Measurements from ENCODE around the gene LMOD2. TPM values are rescaled to one million over a fixed set of nuclear protein-coding genes. Genes with fewer than 3 reads are reported as not detected.

The LMOD2 gene
- total RNA-seq, 1 donor from 2014 or later = not detected

DNA sequence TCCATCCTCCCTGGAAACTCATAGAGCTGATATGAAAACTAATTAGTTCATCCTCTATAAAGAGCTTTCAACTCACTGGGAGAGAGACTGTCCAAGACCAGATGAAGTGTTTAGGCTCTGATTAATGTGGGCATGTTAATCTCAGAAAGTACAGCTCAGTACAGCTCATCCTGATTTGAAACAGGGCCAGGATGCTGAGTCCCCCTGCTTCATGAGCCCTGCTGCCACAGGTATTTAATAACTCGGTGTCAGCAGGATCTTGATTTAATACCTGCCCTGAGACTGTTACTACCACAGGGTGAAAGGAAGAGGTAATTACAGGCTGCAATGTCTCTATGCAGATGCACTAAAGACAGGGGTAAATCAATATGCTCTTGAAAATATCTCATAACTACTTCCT is 10.8 kb downstream of the LMOD2 start:
- no peak for DNase-seq (ENCODE audit: low read depth)
- Histone ChIP-seq H3K4me3 (ENCODE audit: insufficient read depth, low read depth, low read length) (no peak overlapping the region), H3K36me3 (ENCODE audit: insufficient read depth, low read length) (no peaks in the 10 kb centered on the region), H4K20me1 (ENCODE audit: insufficient read depth, low read length) (no peaks in the 10 kb centered on the region), H3K9ac (ENCODE audit: low read length) (no peak overlapping the region), H3K79me2 (ENCODE audit: insufficient read depth, low read length) (no peaks in the 10 kb centered on the region), H3K9me3 (ENCODE audit: insufficient read depth, low read depth, low read length) (peaks cover 2% of the 10 kb centered on the region), H3K27ac (ENCODE audit: low read depth, low read length) (no peak overlapping the region), H2AFZ (ENCODE audit: low read depth, low read length) (no peak overlapping the region), H3K4me2 (ENCODE audit: low read length) (no peak overlapping the region), H3K4me1 (ENCODE audit: insufficient read depth, low read length) (no peaks in the 10 kb centered on the region), H3K27me3 (ENCODE audit: insufficient read depth, low read length) (peaks cover 2% of the 10 kb centered on the region)
- H3K27ac Mint-ChIP-seq (ENCODE audit: unreplicated experiment) = no peak overlapping the region
- FAIRE-seq = no peak
- H3K4me1 Mint-ChIP-seq (ENCODE audit: low read depth, unreplicated experiment) = no peaks in the 10 kb centered on the region
- H3K27me3 Mint-ChIP-seq (ENCODE audit: low read depth, unreplicated experiment) = peaks cover 3% of the 10 kb centered on the region
- H3K4me3 Mint-ChIP-seq (ENCODE audit: unreplicated experiment) = no peak overlapping the region
- TF ChIP-seq EZH2 (IDR thresholded peaks at IDR 0.05; ENCODE audit: insufficient read depth, low read length) = no peak
- TF ChIP-seq, protein P1, sequence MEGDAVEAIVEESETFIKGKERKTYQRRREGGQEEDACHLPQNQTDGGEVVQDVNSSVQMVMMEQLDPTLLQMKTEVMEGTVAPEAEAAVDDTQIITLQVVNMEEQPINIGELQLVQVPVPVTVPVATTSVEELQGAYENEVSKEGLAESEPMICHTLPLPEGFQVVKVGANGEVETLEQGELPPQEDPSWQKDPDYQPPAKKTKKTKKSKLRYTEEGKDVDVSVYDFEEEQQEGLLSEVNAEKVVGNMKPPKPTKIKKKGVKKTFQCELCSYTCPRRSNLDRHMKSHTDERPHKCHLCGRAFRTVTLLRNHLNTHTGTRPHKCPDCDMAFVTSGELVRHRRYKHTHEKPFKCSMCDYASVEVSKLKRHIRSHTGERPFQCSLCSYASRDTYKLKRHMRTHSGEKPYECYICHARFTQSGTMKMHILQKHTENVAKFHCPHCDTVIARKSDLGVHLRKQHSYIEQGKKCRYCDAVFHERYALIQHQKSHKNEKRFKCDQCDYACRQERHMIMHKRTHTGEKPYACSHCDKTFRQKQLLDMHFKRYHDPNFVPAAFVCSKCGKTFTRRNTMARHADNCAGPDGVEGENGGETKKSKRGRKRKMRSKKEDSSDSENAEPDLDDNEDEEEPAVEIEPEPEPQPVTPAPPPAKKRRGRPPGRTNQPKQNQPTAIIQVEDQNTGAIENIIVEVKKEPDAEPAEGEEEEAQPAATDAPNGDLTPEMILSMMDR (IDR thresholded peaks at IDR 0.05; ENCODE audit: insufficient read depth, low read depth, low read length) = no peak
- no peaks in the 10 kb centered on the region for H3K36me3 Mint-ChIP-seq (ENCODE audit: low read depth, unreplicated experiment)
- H3K9me3 Mint-ChIP-seq (ENCODE audit: unreplicated experiment) = peaks cover 2% of the 10 kb centered on the region

- FAIRE-seq = no peak
- no peak overlapping the region for H3K4me3 Mint-ChIP-seq (ENCODE audit: unreplicated experiment)
- H2AFZ ChIP-seq (ENCODE audit: low read depth, low read length) = no peak overlapping the region
These were observed 13.8 kb downstream of the LMOD2 start for GRCh38 chr7:123669485-123669884.

DNA sequence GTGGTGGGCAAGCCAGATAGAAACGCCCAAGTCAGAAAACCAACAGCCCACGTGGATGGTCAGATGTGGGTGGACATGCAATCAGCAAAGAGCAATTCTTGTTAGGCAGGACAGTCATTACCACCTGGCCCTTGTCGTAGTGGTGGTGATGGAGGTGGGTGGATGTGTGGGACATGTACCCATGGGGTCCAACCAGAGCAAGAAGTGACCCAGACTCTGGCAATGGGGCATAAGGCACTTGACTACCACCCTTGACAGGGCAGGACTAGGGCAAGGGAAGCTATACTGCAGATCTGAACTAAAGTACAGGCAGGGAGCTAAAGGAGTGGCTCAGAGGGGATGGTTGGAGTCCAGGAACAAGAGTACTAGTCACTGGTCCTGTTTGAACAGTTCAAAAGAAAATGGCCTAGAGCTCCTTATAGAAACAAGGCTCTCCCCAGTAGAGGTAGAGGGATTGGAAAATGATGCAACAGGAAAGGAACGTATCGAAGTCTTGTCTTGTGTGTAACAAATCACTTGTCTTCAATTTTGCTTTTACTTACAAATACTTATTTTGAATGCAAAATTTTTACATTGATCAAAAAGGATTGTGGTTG is 17.6 kb downstream of the LMOD2 start:
- H3K27ac Mint-ChIP-seq (ENCODE audit: unreplicated experiment) = no peak overlapping the region
- DNase-seq (ENCODE audit: low read depth) = no peak
- H3K4me3 ChIP-seq (ENCODE audit: insufficient read depth, low read depth, low read length) = no peak overlapping the region

More at GRCh38 chr7:123669485-123669884, 13.8 kb downstream of the LMOD2 start:
- H3K36me3 Mint-ChIP-seq (ENCODE audit: low read depth, unreplicated experiment) = no peaks in the 10 kb centered on the region
- TF ChIP-seq, protein P1 (IDR thresholded peaks at IDR 0.05; ENCODE audit: insufficient read depth, low read depth, low read length) = no peak
- TF ChIP-seq EZH2 (IDR thresholded peaks at IDR 0.05; ENCODE audit: insufficient read depth, low read length) = no peak
- H3K4me1 Mint-ChIP-seq (ENCODE audit: low read depth, unreplicated experiment) = peaks cover 3% of the 10 kb centered on the region
- Histone ChIP-seq H3K36me3 (ENCODE audit: insufficient read depth, low read length) (no peaks in the 10 kb centered on the region), H3K4me2 (ENCODE audit: low read length) (no peak overlapping the region), H4K20me1 (ENCODE audit: insufficient read depth, low read length) (no peaks in the 10 kb centered on the region), H3K9me3 (ENCODE audit: insufficient read depth, low read depth, low read length) (no peaks in the 10 kb centered on the region), H3K79me2 (ENCODE audit: insufficient read depth, low read length) (no peaks in the 10 kb centered on the region), H3K4me1 (ENCODE audit: insufficient read depth, low read length) (peaks cover 2% of the 10 kb centered on the region), H3K9ac (ENCODE audit: low read length) (no peak overlapping the region), H3K27me3 (ENCODE audit: insufficient read depth, low read length) (peaks cover 2% of the 10 kb centered on the region), H3K4me3 (ENCODE audit: insufficient read depth, low read depth, low read length) (no peak overlapping the region), H3K27ac (ENCODE audit: low read depth, low read length) (no peak overlapping the region)
- no peaks in the 10 kb centered on the region for H3K27me3 Mint-ChIP-seq (ENCODE audit: low read depth, unreplicated experiment)
- no peak for DNase-seq (ENCODE audit: low read depth)
- peaks cover 2% of the 10 kb centered on the region for H3K9me3 Mint-ChIP-seq (ENCODE audit: unreplicated experiment)
- H3K27ac Mint-ChIP-seq (ENCODE audit: unreplicated experiment) = no peak overlapping the region

More for the DNA sequence above, 17.6 kb downstream of the LMOD2 start:
- peaks cover 10% of the 10 kb centered on the region for H3K4me1 Mint-ChIP-seq (ENCODE audit: low read depth, unreplicated experiment)
- Histone ChIP-seq H4K20me1 (ENCODE audit: insufficient read depth, low read length) (no peaks in the 10 kb centered on the region), H3K27ac (ENCODE audit: low read depth, low read length) (no peak overlapping the region), H3K79me2 (ENCODE audit: insufficient read depth, low read length) (no peaks in the 10 kb centered on the region), H2AFZ (ENCODE audit: low read depth, low read length) (no peak overlapping the region), H3K9ac (ENCODE audit: low read length) (no peak overlapping the region), H3K9me3 (ENCODE audit: insufficient read depth, low read depth, low read length) (no peaks in the 10 kb centered on the region), H3K4me1 (ENCODE audit: insufficient read depth, low read length) (peaks cover 9% of the 10 kb centered on the region), H3K27me3 (ENCODE audit: insufficient read depth, low read length) (no peaks in the 10 kb centered on the region), H3K4me2 (ENCODE audit: low read length) (no peak overlapping the region), H3K36me3 (ENCODE audit: insufficient read depth, low read length) (no peaks in the 10 kb centered on the region)
- peaks cover 1% of the 10 kb centered on the region for H3K36me3 Mint-ChIP-seq (ENCODE audit: low read depth, unreplicated experiment)
- TF ChIP-seq, protein P1 (IDR thresholded peaks at IDR 0.05; ENCODE audit: insufficient read depth, low read depth, low read length) = no peak
- no peak for TF ChIP-seq EZH2 (IDR thresholded peaks at IDR 0.05; ENCODE audit: insufficient read depth, low read length)
- H3K4me3 Mint-ChIP-seq (ENCODE audit: unreplicated experiment) = no peak overlapping the region
- no peaks in the 10 kb centered on the region for H3K27me3 Mint-ChIP-seq (ENCODE audit: low read depth, unreplicated experiment)
- no peak for FAIRE-seq
- no peaks in the 10 kb centered on the region for H3K9me3 Mint-ChIP-seq (ENCODE audit: unreplicated experiment)
